Measurements from ENCODE around the gene ENTPD2. TPM values are rescaled to one million over a fixed set of nuclear protein-coding genes. Genes with fewer than 3 reads are reported as not detected.
A peak's percentile ranks its signal among the peaks of the same experiment; 100 is the strongest.
"Not testable (repeated sequence)": the region's sequence is repeated elsewhere in the genome, so short reads cannot be mapped to it uniquely, and the experiment has no call there.

ENTPD2 gene
- polyA plus RNA-seq, 1 experiment: not detected

DNA sequence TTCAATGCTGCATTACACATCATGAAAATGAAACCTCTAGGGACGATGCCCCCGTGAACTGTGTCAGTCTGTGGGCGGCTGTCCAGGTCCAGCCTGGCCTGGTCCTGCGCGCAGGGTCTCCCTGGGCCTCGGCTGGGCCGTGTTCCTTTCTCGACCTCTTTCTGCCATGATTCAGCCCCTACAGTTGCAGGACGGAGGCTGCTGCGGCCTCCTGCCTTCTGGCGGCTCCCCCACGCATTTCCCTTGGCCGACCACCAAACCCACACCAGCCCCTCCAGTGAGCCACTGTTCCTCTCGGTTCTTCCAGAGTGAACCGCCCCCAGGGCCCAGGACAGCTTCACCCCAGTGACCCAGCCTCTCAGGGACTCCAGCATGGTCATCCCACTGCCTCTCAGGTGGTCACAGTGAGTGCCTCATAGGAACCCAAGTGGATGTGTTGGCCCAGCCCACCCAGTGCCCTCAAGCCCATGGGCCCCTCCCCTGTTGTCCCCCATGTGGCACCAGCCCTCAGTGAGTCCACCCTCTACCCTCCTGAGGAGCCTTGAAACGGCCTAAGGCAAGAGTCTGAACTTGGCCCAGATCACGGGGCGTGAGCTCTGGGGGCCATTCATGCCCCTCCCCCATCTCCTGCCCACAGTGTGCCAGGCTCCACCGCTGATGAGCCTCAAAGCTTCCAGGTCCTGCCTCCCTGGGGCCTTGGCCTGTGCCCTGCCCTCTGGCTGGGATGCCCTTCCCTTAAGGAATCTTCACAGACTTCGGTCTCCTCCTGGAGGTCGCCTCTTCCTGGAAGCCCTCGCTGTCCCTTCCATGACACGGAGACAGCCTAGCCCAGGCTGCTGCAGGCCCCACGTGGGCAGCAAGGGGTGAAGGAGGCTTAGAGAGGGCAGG lies 47.5 kb downstream of the ENTPD2 start:
- POLR2A ChIA-PET: no interaction called here
- Histone ChIP-seq H3K4me3 (ENCODE audit: low read depth, low read length) (no peak overlapping the region), H3K27me3 (ENCODE audit: control insufficient read depth, insufficient read depth, low read length) (peaks cover 5% of the 10 kb centered on the region), H3K9me3 (ENCODE audit: control insufficient read depth, insufficient read depth, low read length) (peaks cover 15% of the 10 kb centered on the region; the same call in 1 of the 2 replicates), H3K27ac (ENCODE audit: low read depth, low read length) (no peak overlapping the region)
- TF ChIP-seq, protein P1, sequence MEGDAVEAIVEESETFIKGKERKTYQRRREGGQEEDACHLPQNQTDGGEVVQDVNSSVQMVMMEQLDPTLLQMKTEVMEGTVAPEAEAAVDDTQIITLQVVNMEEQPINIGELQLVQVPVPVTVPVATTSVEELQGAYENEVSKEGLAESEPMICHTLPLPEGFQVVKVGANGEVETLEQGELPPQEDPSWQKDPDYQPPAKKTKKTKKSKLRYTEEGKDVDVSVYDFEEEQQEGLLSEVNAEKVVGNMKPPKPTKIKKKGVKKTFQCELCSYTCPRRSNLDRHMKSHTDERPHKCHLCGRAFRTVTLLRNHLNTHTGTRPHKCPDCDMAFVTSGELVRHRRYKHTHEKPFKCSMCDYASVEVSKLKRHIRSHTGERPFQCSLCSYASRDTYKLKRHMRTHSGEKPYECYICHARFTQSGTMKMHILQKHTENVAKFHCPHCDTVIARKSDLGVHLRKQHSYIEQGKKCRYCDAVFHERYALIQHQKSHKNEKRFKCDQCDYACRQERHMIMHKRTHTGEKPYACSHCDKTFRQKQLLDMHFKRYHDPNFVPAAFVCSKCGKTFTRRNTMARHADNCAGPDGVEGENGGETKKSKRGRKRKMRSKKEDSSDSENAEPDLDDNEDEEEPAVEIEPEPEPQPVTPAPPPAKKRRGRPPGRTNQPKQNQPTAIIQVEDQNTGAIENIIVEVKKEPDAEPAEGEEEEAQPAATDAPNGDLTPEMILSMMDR (IDR thresholded peaks at IDR 0.05; ENCODE audit: low read depth, low read length): no peak
- CTCF ChIA-PET: interaction anchor here (1.5 to 1.6 kb wide), 2 partner anchors 23 to 28 kb away, joined by 6 to 8 read pairs; no protein-coding TSS in a partner anchor
- no peak for DNase-seq (ENCODE audit: low read depth, low spot score)

DNA sequence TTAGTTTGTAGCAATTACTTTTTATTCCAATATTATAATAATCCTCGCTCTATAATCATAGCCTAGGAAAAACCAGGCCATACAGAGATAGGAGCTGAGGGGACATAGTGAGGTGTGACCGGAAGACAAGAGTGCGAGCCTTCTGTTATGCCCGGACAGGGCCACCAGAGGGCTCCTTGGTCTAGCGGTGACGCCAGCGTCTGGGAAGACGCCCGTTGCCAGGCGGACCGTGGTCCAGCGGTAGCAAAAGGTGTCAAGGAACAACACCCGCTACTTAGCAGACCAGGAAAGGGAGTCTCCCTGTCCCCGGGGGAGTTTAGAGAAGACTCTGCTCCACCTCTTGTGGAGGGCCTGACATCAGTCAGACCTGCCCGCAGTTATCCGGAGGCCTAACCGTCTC lies 49.6 kb downstream of the ENTPD2 start:
- TF ChIP-seq, protein P1 (IDR thresholded peaks at IDR 0.05; ENCODE audit: low read depth, low read length): peak; percentile 26
- H3K9me3 ChIP-seq (ENCODE audit: control insufficient read depth, insufficient read depth, low read length); H3K27me3 ChIP-seq (ENCODE audit: control insufficient read depth, insufficient read depth, low read length); DNase-seq (ENCODE audit: low read depth, low spot score); H3K27ac ChIP-seq (ENCODE audit: low read depth, low read length); H3K4me3 ChIP-seq (ENCODE audit: low read depth, low read length); CTCF ChIA-PET; POLR2A ChIA-PET: not testable (repeated sequence)

DNA sequence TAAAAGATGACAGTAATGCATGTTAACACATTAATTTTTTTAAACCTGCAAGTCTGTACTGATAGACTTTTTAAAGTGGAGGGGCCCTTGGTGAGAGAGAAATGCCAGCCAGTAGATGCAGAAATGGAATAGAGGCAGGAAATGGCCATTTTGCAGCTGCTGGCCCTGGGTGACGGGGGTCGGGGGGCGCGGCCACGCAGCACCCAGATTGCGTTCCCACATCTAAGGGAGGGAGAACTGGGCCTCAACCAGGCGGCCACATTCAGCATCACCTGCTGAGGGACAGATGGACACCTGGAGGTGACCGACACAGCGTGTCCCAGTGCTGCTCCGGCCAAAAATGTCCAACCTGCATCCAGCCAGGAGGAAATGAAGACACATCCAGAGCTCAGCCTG lies 51.2 kb downstream of the ENTPD2 start:
- no peak overlapping the region for H3K4me3 ChIP-seq (ENCODE audit: low read depth, low read length)
- POLR2A ChIA-PET: no interaction called here
- CTCF ChIA-PET: interaction anchor here (3.1 kb wide), 1 partner anchor 27 kb away, joined by 9 read pairs; no protein-coding TSS in a partner anchor
- peaks cover 5% of the 10 kb centered on the region for H3K27me3 ChIP-seq (ENCODE audit: control insufficient read depth, insufficient read depth, low read length)
- TF ChIP-seq, protein P1 (IDR thresholded peaks at IDR 0.05; ENCODE audit: low read depth, low read length): no peak
- H3K27ac ChIP-seq (ENCODE audit: low read depth, low read length): no peak overlapping the region
- DNase-seq (ENCODE audit: low read depth, low spot score): no peak
- peaks cover 9% of the 10 kb centered on the region; the same call in 1 of the 2 replicates for H3K9me3 ChIP-seq (ENCODE audit: control insufficient read depth, insufficient read depth, low read length)

DNA sequence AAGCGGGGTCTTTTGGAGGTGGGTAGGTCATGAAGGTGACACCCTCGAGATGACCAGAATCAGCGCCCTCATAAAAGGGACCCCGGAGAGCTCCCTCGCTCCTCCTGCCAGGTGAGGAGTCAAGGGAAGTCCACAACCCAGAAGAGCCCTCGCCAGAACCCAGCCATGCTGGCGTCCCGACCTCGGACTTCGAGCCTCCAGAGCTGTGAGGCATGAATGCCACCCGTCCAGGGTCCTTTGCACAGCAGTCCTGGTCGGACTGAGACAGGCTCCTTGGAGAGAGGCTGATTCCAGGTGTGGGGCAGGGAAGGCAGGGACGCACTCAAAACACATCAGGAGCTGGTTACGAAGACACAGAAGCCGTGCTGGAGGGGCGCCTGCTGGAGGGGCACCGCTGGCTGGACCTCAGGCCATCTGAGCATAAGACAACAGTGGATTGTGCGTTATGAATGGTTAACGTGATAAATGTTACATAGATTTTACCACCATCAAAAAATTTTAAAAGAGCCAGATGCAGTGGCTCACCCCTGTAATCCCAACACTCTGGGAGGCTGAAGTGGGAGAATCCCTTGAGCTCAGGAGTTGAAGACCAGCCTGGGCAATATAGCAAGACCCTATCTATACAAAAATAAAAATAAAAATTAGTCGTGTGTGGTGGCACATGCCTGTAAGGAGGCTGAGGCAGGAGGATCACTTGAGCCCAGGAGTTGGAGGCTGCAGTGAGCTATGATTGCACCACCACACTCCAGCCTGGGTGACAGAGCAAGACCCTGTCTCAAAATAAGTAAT lies 51.8 kb downstream of the ENTPD2 start:
- Histone ChIP-seq H3K4me3 (ENCODE audit: low read depth, low read length) (no peak overlapping the region), H3K27me3 (ENCODE audit: control insufficient read depth, insufficient read depth, low read length) (peaks cover 5% of the 10 kb centered on the region), H3K9me3 (ENCODE audit: control insufficient read depth, insufficient read depth, low read length) (peaks cover 9% of the 10 kb centered on the region; the same call in 1 of the 2 replicates), H3K27ac (ENCODE audit: low read depth, low read length) (no peak overlapping the region)
- TF ChIP-seq, protein P1 (IDR thresholded peaks at IDR 0.05; ENCODE audit: low read depth, low read length): no peak
- ChIA-PET POLR2A (interaction anchor here (0.5 kb wide), 1 partner anchor 10 kb away, joined by 3 read pairs; no protein-coding TSS in a partner anchor), CTCF (interaction anchor here (0.6 to 3.1 kb wide), 3 partner anchors 28 to 54 kb away, joined by 3 to 9 read pairs (median 6); no protein-coding TSS in a partner anchor)
- DNase-seq (ENCODE audit: low read depth, low spot score): no peak

Data from AG04450 (cell line).